GM18907 (cell line): ENCODE data around the gene AOX1.
"Not testable (repeated sequence)": the region's sequence is repeated elsewhere in the genome, so short reads cannot be mapped to it uniquely, and the experiment has no call there.

Experiments used
- ATAC-seq: cut with Tn5 transposase; IDR thresholded peaks from one replicate; pipeline ENCODE4 v1.9.1; 2021; ENCODE audit warnings: mild to moderate bottlenecking, moderate library complexity; ENCODE audit not compliant: unreplicated experiment

AOX1 gene

GRCh38 chr2:200625282-200625681 lies 39.5 kb downstream of the AOX1 start:
- no peak for ATAC-seq

- no peak for ATAC-seq
These were observed 40.1 kb downstream of the AOX1 start for GRCh38 chr2:200625958-200626363.

DNA sequence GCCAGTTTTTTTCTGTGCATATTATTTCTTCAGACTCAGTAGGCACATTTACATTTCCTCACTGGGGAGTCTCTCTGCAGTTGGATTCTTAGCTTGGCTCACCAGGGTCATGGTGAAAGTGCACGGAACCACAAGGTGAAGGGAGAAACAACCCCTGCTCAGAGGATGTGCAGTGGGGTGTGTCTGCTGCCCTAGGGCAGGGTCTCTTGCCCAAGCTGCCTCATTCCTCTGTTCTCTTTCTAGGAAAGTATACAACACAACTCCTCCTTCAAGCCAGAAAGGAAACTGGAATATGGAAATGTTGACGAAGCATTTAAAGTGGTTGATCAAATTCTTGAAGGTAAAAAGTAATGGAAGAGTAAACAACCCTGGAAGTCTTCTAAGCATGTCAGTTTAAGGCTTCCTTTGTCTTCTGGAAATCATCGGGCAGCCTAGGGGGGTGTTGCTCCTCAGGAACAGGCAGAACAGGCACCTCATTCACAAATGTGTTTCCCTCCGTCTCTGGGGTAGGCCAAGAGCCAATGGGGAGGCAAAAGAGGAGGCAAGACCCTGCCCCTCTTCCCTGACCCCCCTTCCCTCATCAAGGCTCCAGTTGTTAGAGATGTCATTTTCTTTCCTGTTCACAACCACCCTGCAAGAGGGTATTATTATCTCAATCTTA lies 41.4 kb downstream of the AOX1 start:
- ATAC-seq, result no peak

GRCh38 chr2:200628461-200628860 lies 42.6 kb downstream of the AOX1 start:
- not testable (repeated sequence) for ATAC-seq

- no peak for ATAC-seq
These were observed 45.5 kb downstream of the AOX1 start for GRCh38 chr2:200631287-200631686.

DNA sequence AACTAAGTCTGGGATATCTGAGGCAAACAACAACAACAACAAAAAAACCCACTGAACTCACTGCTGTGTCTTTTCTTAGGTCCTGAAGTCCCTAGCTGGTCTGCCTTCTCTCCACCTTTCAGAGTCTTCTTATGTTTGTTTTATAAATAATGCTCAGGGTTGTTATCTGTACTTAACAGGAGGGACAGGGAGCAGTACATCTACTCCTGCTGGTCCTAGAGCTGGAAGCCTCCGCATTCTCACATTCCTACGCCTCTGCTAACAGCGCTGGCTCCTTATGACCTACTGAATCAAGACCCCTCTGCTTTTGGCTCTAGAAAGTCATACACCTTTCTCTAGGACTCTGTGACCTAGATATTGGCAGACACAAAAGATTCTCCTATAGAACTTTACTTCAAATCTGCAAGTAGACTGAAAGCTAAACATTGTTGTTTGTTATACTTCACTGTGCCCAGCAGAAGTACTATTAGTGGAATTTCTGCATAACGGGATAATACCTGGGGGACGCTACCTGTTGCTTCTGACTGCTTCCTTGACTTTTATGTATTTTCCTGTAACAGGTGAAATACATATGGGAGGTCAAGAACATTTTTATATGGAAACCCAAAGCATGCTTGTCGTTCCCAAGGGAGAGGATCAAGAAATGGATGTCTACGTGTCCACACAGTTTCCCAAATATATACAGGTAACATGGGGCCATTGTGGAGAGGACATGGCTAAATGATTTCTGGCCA lies 48.6 kb downstream of the AOX1 start:
- ATAC-seq, result no peak

- ATAC-seq, result no peak
These were observed 49.4 kb downstream of the AOX1 start for GRCh38 chr2:200635251-200635650.

- ATAC-seq, result no peak
These were observed 52.1 kb downstream of the AOX1 start for GRCh38 chr2:200637901-200638300.

DNA sequence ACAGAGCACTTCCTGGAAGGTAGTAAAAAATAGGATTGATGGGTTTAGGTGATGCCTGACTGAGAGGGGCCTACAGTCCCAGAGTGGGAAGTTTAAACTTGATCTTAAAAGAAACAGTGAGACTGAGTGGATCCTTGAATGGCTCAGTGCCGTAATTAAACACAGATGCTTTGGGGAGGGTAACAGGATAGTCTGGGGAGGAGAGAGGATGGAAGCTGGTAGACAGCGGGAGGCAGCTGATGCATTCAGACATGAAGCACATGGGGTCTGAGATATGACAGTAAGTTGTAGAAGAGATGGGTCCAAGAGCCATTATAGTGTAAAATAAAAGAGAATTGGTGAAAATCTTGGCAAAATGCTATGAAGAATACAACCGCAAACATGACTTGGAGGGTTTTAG lies 54.4 kb downstream of the AOX1 start:
- no peak for ATAC-seq

GRCh38 chr2:200640901-200641300 lies 55.1 kb downstream of the AOX1 start:
- ATAC-seq, result no peak

DNA sequence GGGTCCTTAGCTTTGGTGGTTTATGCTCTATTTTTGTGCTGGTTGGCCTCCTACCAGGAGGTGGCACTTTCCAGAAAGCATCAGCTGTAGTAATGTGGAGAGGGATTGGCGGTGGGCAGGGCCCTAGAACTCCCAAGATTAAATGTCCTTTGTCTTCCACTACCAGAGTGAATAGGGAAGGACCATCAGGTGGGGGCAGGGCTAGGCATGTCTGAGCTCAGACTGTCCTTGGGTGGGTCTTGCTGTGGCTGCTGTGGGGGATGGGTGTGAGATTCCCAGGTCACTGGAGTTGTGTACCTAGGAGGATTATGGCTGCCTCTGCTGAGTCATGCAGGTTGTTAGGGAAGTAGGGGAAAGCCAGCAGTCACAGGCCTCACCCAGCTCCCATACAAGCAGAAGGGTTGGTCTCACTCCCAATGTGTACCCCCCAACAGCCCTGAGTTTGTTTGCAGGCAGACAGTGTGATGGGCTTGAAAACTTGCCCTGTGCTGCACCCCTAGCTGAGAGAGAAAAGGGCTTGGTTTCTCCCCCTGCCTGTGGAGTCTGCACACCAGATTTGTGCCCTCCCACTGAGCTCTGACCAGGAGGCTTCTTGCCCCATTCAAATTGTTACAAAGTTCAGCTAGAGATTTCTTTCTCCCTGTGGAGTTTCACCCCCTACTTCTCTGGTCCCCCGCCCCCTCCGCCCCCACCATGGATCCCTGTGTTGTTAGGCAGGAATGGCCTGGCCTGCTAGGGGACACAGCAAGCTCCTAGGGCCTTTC lies 62.9 kb downstream of the AOX1 start:
- not testable (repeated sequence) for ATAC-seq

GRCh38 chr2:200649724-200650123 lies 63.9 kb downstream of the AOX1 start:
- ATAC-seq, result no peak

DNA sequence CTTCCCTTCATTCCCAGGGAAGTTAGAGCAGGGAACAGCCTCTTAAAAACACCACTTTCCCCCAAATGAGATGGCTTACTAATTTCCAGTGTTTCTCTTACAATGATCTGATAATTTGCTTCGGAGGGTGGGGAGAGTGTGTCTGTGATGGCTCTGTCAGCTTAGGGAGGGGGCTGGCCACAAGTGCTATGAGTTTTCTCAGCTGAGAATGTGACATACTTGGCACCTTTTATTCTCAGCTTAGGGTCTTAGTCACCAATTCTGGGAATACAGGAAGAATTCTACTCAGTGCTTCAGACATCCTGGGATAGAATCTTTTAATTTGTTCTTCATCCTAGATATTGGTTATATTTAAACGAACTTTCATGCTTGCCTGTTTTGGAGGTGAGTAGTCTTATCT lies 64.4 kb downstream of the AOX1 start:
- no peak for ATAC-seq

GRCh38 chr2:200652158-200652557 lies 66.3 kb downstream of the AOX1 start:
- no peak for ATAC-seq

- no peak for ATAC-seq
These were observed 67.2 kb downstream of the AOX1 start for GRCh38 chr2:200653021-200653420.

- no peak for ATAC-seq
These were observed 69.0 kb downstream of the AOX1 start for GRCh38 chr2:200654823-200655222.

- no peak for ATAC-seq
These were observed 70.2 kb downstream of the AOX1 start for GRCh38 chr2:200655918-200656580.

DNA sequence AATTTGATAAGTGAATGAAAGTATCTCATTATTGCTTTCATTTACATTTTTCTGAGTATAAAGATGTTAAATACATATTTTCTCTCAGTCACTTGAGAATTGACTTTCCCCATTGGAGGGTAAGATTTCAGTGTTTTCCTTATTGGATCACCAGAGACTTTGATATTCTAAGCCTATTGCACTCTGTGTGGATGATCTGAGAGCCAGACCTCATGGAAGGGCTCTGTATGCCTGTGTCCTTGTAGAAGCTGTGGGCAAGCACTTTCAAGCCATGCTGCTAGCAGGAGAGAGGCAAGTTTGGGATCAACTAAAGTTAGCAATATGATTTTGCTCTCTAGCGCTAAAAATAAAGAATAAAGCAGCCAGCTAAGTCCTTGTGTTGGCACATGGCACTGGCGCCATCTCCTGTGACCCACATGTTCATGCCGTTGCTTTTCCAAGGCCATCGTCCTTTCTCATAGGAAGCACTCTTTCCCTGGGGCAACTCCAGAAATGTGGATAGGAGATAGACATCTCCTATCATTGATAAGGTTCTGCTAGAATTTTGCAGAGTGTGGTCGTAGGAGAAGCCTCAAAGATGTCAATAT lies 72.6 kb downstream of the AOX1 start:
- ATAC-seq, result no peak

DNA sequence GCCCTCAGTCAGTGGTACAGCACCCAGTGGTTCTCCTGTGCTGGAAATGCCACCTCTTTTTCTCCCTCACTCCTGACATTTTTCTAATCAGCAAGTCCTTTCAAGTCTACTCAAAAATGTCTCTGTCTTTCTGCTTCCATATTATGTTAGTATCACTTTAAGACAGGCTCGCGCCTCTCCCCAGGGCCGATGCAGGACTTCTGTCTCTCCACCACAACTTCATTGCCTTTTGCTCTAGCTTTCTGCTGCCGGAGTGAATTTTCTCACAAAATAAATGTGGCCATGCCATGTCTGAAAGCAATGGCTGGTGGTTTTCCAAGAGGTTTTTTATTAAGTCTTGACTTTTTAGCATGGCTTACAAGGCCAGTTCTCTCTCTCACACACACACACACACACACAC lies 73.6 kb downstream of the AOX1 start:
- ATAC-seq, result no peak

GRCh38 chr2:200661477-200661876 lies 75.7 kb downstream of the AOX1 start:
- no peak for ATAC-seq

DNA sequence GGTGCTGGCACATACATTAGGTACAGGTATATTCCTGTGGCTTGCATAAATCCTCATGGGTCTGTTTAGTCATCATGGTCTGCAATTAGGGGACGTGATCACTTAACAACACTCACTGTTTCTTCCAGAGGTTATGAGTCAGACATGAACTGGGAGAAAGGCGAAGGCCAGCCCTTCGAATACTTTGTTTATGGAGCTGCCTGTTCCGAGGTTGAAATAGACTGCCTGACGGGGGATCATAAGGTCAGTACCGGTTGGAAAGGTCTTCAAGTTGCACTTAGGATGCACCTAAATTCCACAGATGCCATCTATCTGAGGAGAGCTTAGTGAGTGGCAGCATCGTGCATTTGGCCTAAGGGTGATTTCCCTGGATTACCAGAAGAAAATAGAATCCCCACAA lies 76.9 kb downstream of the AOX1 start:
- no peak for ATAC-seq
